C4-2B (cell line): ENCODE measurements around the gene TPRG1L.

Source experiments
- ZFX ChIP-seq: fragments of 450-650 bp; IDR thresholded peaks from 2 replicates; pipeline ENCODE4 v1.6.1; 2017
- TF ChIP-seq, protein P1 (sequence below): fragments of 450-650 bp; conservative IDR thresholded peaks from 2 replicates; pipeline ENCODE4 v1.5.1; 2017; ENCODE audit warnings: mild to moderate bottlenecking

DNA sequence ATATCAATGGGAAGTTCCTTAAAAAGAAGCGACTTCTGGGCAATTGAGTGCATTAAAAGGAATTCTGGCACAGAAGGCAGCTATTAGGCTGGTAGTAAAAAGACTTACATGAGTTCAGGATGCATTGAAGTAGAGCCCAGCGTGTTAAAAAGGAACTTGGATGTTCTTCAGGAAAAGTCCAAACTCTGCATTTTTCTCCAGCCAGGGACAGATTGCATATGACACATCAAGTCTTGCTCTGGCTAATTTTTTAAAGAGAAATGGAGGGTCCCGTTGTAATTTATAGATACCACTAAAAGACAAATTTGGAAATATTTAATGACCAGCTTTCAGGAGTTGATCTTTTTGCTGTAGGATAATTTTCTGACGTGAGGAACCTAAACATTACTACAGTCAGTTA lies 1.2 kb downstream of the TPRG1L start:
- TF ChIP-seq, protein P1, sequence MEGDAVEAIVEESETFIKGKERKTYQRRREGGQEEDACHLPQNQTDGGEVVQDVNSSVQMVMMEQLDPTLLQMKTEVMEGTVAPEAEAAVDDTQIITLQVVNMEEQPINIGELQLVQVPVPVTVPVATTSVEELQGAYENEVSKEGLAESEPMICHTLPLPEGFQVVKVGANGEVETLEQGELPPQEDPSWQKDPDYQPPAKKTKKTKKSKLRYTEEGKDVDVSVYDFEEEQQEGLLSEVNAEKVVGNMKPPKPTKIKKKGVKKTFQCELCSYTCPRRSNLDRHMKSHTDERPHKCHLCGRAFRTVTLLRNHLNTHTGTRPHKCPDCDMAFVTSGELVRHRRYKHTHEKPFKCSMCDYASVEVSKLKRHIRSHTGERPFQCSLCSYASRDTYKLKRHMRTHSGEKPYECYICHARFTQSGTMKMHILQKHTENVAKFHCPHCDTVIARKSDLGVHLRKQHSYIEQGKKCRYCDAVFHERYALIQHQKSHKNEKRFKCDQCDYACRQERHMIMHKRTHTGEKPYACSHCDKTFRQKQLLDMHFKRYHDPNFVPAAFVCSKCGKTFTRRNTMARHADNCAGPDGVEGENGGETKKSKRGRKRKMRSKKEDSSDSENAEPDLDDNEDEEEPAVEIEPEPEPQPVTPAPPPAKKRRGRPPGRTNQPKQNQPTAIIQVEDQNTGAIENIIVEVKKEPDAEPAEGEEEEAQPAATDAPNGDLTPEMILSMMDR: no peak
- TF ChIP-seq ZFX: no peak
